Lower leg skin (tissue), 3 donors: ENCODE results near the gene RAB3B.

ENCODE experiments used
- CTCF ChIP-seq, 3 donors: fragments of 450-650 bp; IDR thresholded peaks; one replicate each; pipeline ENCODE4 v1.5.1; 2016; ENCODE audit warnings: antibody characterized with exemption in 3 of 3, mild to moderate bottlenecking in 3 of 3, moderate library complexity in 2 of 3
- POLR2A ChIP-seq, 2 donors: fragments of 450-650 bp; IDR thresholded peaks; one replicate each; pipeline ENCODE4 v1.6.1; 2016 to 2017; ENCODE audit warnings: antibody characterized with exemption in 2 of 2, mild to moderate bottlenecking in 1 of 2, moderate library complexity in 1 of 2

GRCh38 chr1:51933344-51933743 lies 57.2 kb downstream of the RAB3B start:
- no peak for TF ChIP-seq POLR2A (IDR thresholded peaks at IDR 0.05)
- TF ChIP-seq CTCF (IDR thresholded peaks at IDR 0.05), result no peak
